ENCODE measurements around the gene PNPLA4.

The PNPLA4 gene

GRCh38 chrX:7927259-7928167 lies at the start of gene PNPLA4:
Gene PNPLA4, minus strand, starts transcription at chrX:7927413. Its CDS starts 1,294 bp downstream, at chrX:7926119.
- peak; percentile 89 for DNase-seq

DNA sequence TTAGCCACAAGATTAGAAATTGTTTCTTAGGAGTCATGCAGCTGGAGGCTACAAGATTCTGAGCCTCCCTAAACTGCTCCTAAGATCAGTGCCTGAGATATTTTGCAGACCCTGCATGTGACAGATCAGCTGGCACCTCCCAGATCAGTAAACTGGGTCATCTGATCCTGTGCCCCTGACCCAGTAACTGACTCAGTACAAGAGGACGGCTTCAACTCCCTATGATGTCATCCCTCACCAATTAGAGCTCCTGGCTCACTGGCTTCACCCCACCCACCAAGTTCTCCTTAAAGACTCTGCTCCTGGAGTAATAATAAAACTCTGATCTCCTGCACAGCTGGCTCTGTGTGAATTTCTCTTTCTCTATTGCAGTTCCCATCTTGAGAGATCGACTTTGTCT lies 45.4 kb upstream of the PNPLA4 start:
- DNase-seq: no peak

GRCh38 chrX:7970428-7970827 lies 43.2 kb upstream of the PNPLA4 start:
- no peak for DNase-seq

GRCh38 chrX:7965436-7965835 lies 38.2 kb upstream of the PNPLA4 start:
- DNase-seq: no peak

DNA sequence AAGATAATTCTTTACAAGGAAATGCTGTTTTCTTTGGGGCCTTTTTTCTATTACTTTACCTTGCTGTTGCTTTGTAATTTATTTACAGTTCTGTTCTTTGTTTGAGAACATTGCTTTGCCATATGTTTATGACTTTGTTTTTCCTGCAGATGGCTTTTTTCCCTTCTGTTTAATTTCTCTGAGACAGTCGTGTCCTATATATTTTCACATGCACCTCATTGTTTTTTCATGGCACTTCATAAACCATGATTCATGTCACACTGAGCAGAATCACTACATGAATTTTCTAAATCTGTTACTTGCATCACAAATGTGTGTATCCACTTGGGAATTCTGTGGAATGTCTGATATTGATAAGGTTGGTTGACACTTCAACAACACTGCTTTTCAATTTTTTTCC lies 33.0 kb upstream of the PNPLA4 start:
- DNase-seq: no peak

DNA sequence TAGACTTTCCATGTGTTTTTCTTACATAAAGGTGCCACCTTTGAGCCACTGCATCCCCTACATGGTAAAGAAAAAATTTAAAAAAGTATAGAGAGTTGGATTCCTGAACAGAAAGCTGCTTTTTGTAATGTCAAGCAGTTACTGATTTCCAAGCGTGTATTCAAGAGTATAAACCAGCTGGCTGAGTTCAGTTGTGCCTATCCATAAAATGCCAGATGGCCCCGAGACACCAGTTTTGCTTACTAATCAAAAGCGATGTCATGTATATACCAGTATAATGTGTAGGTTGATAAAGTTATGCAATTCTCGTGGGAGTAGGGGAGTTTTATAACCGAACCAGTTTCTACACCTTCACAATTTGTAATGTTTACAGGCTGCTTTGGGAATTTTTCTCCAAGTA lies 26.2 kb upstream of the PNPLA4 start:
- DNase-seq: no peak

DNA sequence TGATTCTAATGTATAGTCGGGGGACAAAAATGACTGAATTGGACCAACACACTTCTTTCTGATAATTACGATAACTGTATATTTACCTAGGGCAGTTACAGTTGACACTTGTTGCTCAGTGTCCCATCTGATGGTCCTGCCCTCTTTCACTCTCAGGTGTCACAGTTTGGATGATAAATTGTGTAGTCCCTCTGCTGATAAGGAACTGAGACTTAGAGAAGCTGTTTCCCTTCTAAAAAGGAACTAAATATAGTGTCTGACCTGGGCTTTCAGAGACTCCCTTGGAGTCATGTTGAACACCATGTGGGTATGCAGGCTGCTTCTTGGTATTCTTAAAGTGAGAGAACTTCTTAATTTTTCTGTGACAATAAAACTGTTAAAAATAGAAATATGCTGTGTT lies 23.7 kb upstream of the PNPLA4 start:
- DNase-seq: no peak

- no peak for DNase-seq
These were observed 21.3 kb upstream of the PNPLA4 start for GRCh38 chrX:7948483-7948882.

DNA sequence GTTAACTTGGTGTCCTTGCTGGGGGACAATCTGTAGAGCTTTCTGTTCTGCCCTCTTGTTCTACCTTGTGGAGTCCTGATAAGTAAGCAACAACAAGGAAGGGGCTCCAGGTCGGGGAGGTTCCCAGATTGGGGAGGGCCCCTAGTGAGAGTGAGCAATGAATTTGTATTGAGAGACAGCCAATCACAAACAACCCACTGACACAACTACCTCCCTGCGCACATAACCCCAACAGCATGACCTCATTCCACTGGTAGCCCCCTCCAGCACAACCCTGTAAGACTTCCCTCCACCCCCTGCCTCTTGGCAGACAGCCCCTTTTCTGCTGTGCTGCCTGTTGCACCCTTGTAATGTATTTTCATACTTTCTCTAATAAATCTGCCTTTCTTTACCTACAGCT lies 19.7 kb upstream of the PNPLA4 start:
- DNase-seq: no peak

GRCh38 chrX:7943600-7944245 lies 16.5 kb upstream of the PNPLA4 start:
- DNase-seq: peak; percentile 13

- peak; percentile 10 for DNase-seq
These were observed 14.3 kb upstream of the PNPLA4 start for GRCh38 chrX:7941390-7942042.

DNA sequence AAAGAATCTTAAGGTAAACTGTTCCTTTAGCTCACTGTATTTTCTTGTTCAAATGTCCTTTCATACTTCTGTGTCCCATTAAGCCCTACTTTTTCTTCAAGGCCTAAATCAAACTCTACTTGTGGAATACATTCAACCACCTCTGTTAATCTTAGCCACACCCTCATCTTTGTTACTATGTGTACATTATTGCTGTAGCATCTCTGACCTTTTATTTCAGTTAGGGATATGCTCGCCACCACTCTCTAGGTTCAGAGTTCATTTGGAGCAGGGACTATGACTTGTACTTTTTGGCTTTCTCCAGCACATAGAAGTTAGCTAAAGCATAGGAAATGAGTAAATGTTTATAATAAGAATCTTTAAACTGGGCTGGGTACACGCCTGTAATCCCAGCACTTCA lies 6.8 kb upstream of the PNPLA4 start:
- DNase-seq: no peak

DNA sequence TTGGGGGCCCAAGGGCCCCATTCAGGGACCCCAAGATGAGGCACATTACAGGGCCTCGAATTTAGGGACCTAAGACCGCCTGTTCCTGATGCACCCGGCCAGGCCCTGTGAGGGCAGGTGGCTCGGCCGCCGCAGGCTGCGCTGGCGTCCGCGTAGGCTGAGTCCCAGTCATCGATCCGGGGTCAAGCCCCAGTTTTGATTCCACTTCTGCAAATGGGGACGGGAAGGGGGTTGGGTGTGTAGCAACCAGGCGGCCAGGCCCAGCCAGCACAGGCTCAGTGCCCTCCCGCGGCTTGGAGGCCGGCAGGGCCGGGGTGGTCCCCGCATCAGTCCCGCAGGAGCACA lies 327 bp downstream of the PNPLA4 start:
- no peak for DNase-seq

DNA sequence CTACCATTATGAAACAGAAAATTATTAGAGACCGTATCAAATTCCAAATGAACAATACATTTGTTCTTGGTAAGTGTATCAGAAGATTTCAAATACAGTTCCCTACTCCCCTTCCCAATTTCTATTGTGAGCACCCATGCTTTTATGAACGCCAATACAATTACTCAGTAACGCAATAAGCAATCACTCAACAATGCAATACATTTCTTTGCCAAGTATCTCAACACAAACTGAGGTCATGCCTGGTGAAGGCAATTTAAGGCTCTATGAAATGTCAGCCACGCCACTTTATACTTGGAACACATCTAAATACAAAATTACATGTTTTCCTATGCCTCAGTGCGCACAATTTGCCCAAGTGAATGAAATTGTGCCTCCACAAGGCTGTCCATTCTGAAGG lies 712 bp downstream of the PNPLA4 start:
- DNase-seq: no peak

DNA sequence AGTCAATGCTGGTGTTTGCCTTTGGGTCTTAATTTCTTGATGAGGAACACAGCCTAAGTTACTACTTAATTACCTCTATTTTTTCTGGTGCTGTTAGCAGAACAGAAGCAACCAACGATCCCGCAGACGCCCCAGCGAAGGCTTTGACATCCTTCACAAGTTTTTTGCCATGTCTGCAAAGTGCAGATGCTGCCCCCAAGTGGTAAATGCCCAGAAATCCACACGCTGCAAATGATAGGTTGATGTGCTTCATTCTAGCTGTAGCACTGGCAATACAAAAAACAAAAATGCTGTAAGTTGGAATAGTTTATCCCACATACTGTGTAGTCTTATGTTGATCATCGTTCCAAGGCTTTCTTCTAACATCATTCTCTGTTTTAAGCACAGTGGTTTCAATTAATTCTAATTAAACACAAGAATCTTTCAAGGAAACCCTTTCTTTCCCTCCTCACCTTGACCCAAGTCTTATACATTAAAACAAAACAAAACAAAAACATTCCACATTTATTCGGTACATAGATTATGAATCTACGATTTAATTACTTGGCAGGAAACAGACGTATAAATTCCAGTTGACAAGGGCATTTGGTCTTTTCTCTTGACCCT lies 1.2 kb downstream of the PNPLA4 start:
- peak; percentile 78 for DNase-seq

GRCh38 chrX:7921750-7922149 lies 5.5 kb downstream of the PNPLA4 start:
- DNase-seq: no peak

- DNase-seq: no peak
These were observed 18.4 kb downstream of the PNPLA4 start for GRCh38 chrX:7908821-7909220.

- DNase-seq: no peak
These were observed 22.7 kb downstream of the PNPLA4 start for GRCh38 chrX:7904562-7904961.

GRCh38 chrX:7891928-7892327 lies 35.3 kb downstream of the PNPLA4 start:
- no peak for DNase-seq

DNA sequence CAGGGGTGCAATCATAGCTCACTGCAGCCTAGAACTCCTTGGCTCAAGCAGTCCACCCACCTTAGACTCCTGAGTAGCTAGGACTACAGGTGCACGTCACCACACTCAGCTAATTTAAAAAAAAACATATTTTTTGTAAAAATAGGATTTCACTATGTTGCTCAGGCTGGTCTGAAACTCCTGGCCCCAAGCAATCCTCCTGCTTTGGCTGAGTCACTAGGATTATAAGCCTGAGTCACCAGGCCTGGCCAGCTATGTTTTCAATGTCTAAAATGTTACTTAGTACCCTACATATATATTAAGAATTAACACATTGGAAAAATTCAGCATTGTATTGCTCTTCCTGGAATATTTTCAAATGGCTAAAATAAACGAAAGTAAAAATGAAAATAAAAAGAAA lies 37.5 kb downstream of the PNPLA4 start:
- DNase-seq: no peak

DNA sequence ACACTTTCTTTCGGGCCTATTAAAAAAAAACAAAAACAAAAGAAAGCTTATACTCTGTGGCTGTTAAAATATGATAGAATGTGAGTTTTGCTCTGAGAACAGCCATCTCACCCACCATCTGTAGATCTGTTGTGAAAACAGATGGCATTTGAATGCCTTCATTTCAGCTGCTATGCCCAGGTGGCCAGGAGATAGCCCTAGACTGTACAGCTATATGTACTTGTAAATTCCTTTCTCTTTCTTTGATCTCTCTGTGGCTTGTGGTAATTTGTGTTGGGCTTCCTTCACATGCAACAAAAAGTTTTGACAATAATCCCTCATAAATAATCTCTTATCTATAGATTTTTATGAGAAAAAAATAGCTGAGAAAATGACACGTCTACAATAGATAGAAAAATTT lies 38.1 kb downstream of the PNPLA4 start:
- no peak for DNase-seq

- DNase-seq: no peak
These were observed 50.3 kb downstream of the PNPLA4 start for GRCh38 chrX:7876957-7877356.

DNA sequence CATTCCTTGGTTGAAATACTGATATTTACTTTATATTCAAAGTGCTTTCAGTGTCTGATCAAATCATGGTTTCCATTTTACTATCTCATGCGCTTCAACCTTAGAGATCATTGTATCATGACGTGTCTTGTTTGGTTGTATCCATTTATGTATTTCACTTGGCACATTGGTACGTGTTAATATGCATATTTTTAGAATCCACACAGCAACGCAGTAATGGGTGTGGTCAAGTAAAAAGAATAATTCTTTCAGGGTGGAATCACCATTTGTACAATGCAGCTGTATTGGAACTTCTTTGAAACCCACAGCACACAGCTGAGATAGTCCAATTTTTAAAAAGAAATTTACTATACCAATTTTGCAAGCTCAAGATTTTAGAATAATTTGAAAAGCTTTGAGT lies 55.2 kb downstream of the PNPLA4 start:
- DNase-seq: no peak

- no peak for DNase-seq
These were observed 75.0 kb downstream of the PNPLA4 start for GRCh38 chrX:7852166-7852565.

Data from NCI-H526 treated with DMSO at 0.1 percent for 48 hours (cell line).